Keratinocyte (primary cell): Measurements from ENCODE around the gene OR2AT4. TPM values are rescaled to one million over a fixed set of nuclear protein-coding genes. Genes with fewer than 3 reads are reported as not detected.

Experiments
- DNase-seq: peaks from one replicate; pipeline ENCODE4 v3.0.0-alpha.2; 2011; ENCODE audit warnings: low read depth, missing footprints, low spot score
- FAIRE-seq: peaks from 2 replicates; lab custom pipeline; 2011; peaks lifted over from hg19 to GRCh38; lab: Jason Lieb, UNC
- H2AFZ ChIP-seq: 2 replicates; pipeline ENCODE4 v1.6.0; 2012; ENCODE audit warnings: low read length, control low read depth, inconsistent platforms; ENCODE audit not compliant: control insufficient read depth
- H3K27ac ChIP-seq: 2 replicates; pipeline ENCODE4 v1.5.1; 2011; ENCODE audit warnings: low read length; ENCODE audit not compliant: control insufficient read depth, insufficient read depth
- H3K27me3 ChIP-seq: 3 replicates; pipeline ENCODE4 v1.6.0; 2011; ENCODE audit warnings: low read length; ENCODE audit not compliant: control insufficient read depth, insufficient read depth; ENCODE audit errors: extremely low read depth
- H3K36me3 ChIP-seq, 2 experiments: 2 replicates in 1 of 2; 3 replicates in 1 of 2; pipeline ENCODE4 v1.5.1; 2011; ENCODE audit warnings: low read length in 2 of 2, mild to moderate bottlenecking in 1 of 2; ENCODE audit not compliant: control insufficient read depth in 2 of 2, insufficient read depth in 2 of 2; ENCODE audit errors: extremely low read depth in 1 of 2
- H3K4me1 ChIP-seq: 3 replicates; pipeline ENCODE4 v1.5.1; 2011; ENCODE audit warnings: low read length; ENCODE audit not compliant: control insufficient read depth, insufficient read depth; ENCODE audit errors: extremely low read depth
- H3K4me2 ChIP-seq: 3 replicates; pipeline ENCODE4 v1.6.0; 2011; ENCODE audit warnings: low read depth, low read length; ENCODE audit not compliant: control insufficient read depth, insufficient read depth; ENCODE audit errors: extremely low read depth
- H3K4me3 ChIP-seq, 3 experiments: fragments of 200-600 bp in 1 of 3; sonication (generic) in 1 of 3; 2 replicates in 2 of 3; 3 replicates in 1 of 3; pipeline ENCODE4 v1.5.1; 2011 to 2016; ENCODE audit warnings: low read length in 3 of 3, mild to moderate bottlenecking in 3 of 3, control low read depth in 2 of 3, inconsistent platforms in 1 of 3, low read depth in 1 of 3, mixed read lengths in 1 of 3, mixed run types in 1 of 3, moderate library complexity in 1 of 3; ENCODE audit not compliant: control insufficient read depth in 2 of 3, insufficient read depth in 2 of 3; ENCODE audit errors: extremely low read depth in 1 of 3
- H3K79me2 ChIP-seq: 2 replicates; pipeline ENCODE4 v1.6.0; 2012; ENCODE audit warnings: low read length; ENCODE audit not compliant: control insufficient read depth, insufficient read depth
- H3K9ac ChIP-seq: 3 replicates; pipeline ENCODE4 v1.6.0; 2011; ENCODE audit warnings: low read length; ENCODE audit not compliant: control insufficient read depth, insufficient read depth; ENCODE audit errors: extremely low read depth
- H3K9me1 ChIP-seq: 3 replicates; pipeline ENCODE4 v1.6.0; 2011; ENCODE audit warnings: low read length; ENCODE audit not compliant: control insufficient read depth, insufficient read depth; ENCODE audit errors: extremely low read depth
- H3K9me3 ChIP-seq: 2 replicates; pipeline ENCODE4 v1.5.1; 2012; ENCODE audit warnings: low read depth, low read length; ENCODE audit not compliant: control insufficient read depth
- H4K20me1 ChIP-seq: 3 replicates; pipeline ENCODE4 v1.6.0; 2011; ENCODE audit warnings: low read length; ENCODE audit not compliant: control insufficient read depth, insufficient read depth; ENCODE audit errors: extremely low read depth
- CTCF ChIP-seq, 3 experiments: IDR thresholded peaks in 1 of 3; conservative IDR thresholded peaks in 1 of 3; optimal IDR thresholded peaks in 1 of 3; 2 replicates in 2 of 3; 3 replicates in 1 of 3; pipeline versions ENCODE3 to v1.5.1; 2011; ENCODE audit warnings: low read length in 3 of 3, mild to moderate bottlenecking in 3 of 3, moderate library complexity in 2 of 3, control low read depth in 1 of 3, inconsistent platforms in 1 of 3; ENCODE audit not compliant: insufficient read depth in 2 of 3; ENCODE audit errors: extremely low read depth in 1 of 3
- EZH2 ChIP-seq: IDR thresholded peaks from one replicate; pipeline ENCODE4 v1.6.1; 2012; ENCODE audit warnings: inconsistent platforms, mild to moderate bottlenecking, low read length, moderate library complexity
- dilution Hi-C: fragments of 300-500 bp; cut with MboI; formaldehyde crosslinking; loops from one replicate; pipeline ENCODE4 v1.7.0; 2020; ENCODE audit warnings: low sequenced_read_pairs; ENCODE audit not compliant: extremely low pct_ligation_motif_present
- polyA plus RNA-seq, 5 experiments: library from polyadenylated mRNA; depleted of rRNA in 3 of 5; stranded (reverse) in 3 of 5; stranded (forward) in 1 of 5; unstranded in 1 of 5; fragments of >200 nt; gene quantifications; 1 replicate in 1 of 5; 2 replicates in 3 of 5; 3 replicates in 1 of 5; pipeline versions ENCODE4 v1.2.1 to v1.2.3, GENCODE V29; 2011 to 2012; ENCODE audit warnings: missing spikeins in 2 of 5, low read depth in 1 of 5, low replicate concordance in 1 of 5

The OR2AT4 gene
- polyA plus RNA-seq, 1 donor (not counting 4 experiments of a cell fraction or from before 2014, with no cell fraction given), result not detected

GRCh38 chr11:75033916-75034315, 62.8 kb downstream of the OR2AT4 start:
- H3K9me3 ChIP-seq, result no peaks in the 10 kb centered on the region
- no peaks in the 10 kb centered on the region for H3K27me3 ChIP-seq
- DNase-seq (no peak), FAIRE-seq (no peak)
- H3K36me3 ChIP-seq, result no peaks in the 10 kb centered on the region
- H3K9me1 ChIP-seq, result no peaks in the 10 kb centered on the region
- no peak for TF ChIP-seq EZH2
- no peak for TF ChIP-seq CTCF (optimal IDR thresholded peaks at IDR 0.05 in 1 of 3, IDR thresholded peaks at IDR 0.05 in 1 of 3, conservative IDR thresholded peaks at IDR 0.05 in 1 of 3; ENCODE audit: extremely low read depth in 1 of 3, insufficient read depth in 2 of 3, low read length in 3 of 3)
- no peak overlapping the region for H3K9ac ChIP-seq
- dilution Hi-C loops, result loop anchor here (25.0 kb wide), 1 partner anchor 178 kb away; no protein-coding TSS in a partner anchor
- H4K20me1 ChIP-seq, result peaks cover 2% of the 10 kb centered on the region
- no peak overlapping the region for H2AFZ ChIP-seq
- H3K27ac ChIP-seq, result no peak overlapping the region
- no peaks in the 10 kb centered on the region for H3K79me2 ChIP-seq
- H3K4me3 ChIP-seq, result no peak overlapping the region
- peaks cover 4% of the 10 kb centered on the region for H3K4me1 ChIP-seq
- H3K4me2 ChIP-seq, result no peak overlapping the region

- Histone ChIP-seq H3K4me2 (no peak overlapping the region), H3K9me3 (no peaks in the 10 kb centered on the region), H3K4me1 (peaks cover 4% of the 10 kb centered on the region), H2AFZ (no peak overlapping the region), H3K9me1 (no peaks in the 10 kb centered on the region), H3K79me2 (no peaks in the 10 kb centered on the region), H3K27ac (no peak overlapping the region), H3K36me3 (no peaks in the 10 kb centered on the region), H3K9ac (no peak overlapping the region), H3K4me3 (no peak overlapping the region), H3K27me3 (no peaks in the 10 kb centered on the region), H4K20me1 (peaks cover 2% of the 10 kb centered on the region)
- dilution Hi-C loops, result loop anchor here (25.0 kb wide), 1 partner anchor 180 kb away; no protein-coding TSS in a partner anchor
- TF ChIP-seq EZH2 (no peak), CTCF (optimal IDR thresholded peaks at IDR 0.05 in 1 of 3, IDR thresholded peaks at IDR 0.05 in 1 of 3, conservative IDR thresholded peaks at IDR 0.05 in 1 of 3; ENCODE audit: extremely low read depth in 1 of 3, insufficient read depth in 2 of 3, low read length in 3 of 3) (no peak)
- FAIRE-seq (no peak), DNase-seq (no peak)
Measured at GRCh38 chr11:75032550-75032935, 64.1 kb downstream of the OR2AT4 start.
